Right kidney (tissue), 1 donor: ENCODE measurements around the gene CR1.
"Not testable (repeated sequence)": the region's sequence is repeated elsewhere in the genome, so short reads cannot be mapped to it uniquely, and the experiment has no call there.

Source experiments
- DNase-seq: peaks from one replicate; pipeline ENCODE4 v3.0.0-alpha.2; 2016

CR1 gene

DNA sequence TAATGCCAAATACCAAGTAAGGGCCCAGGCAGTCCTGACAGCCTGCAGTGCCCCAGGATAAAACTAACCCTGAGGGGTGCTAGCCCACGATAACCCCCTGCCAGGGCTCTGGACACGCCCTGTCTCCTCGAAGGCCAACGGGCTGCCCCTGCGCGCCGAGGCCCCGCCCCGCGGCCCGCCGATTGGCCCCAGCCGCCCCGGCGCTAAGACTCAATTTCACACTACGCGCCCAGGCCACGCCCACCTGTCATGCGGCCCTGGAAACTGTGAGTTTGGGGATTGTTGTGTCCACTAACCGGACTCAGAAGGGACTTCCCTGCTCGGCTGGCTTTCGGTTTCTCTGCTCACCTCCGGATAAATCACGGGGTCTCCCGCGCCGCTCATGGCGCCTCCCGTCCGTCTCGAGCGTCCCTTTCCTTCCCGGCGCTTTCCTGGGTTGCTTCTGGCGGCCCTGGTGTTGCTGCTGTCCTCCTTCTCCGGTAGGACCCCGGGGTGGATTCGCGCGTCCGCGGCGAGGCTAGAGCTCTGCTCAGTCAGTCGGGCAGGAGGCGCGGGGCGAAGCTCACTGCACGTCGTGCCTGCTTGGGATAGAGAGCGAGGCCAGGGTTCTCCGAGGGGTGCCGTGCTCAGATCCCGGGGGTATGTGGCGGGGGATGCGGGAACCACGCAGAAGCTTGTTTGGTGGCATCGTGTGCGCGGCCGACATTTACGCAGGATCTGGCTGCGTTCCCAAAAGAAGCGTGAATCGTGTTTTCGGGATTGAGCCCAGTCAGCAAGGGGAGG lies 149.1 kb downstream of the CR1 start, which contains the start of gene CR1L:
Gene CR1L, plus strand, starts transcription at position 282 of the 783 bp plus-strand sequence. Its CDS starts 101 bp downstream, at position 383.
- peak; percentile 83 for DNase-seq

DNA sequence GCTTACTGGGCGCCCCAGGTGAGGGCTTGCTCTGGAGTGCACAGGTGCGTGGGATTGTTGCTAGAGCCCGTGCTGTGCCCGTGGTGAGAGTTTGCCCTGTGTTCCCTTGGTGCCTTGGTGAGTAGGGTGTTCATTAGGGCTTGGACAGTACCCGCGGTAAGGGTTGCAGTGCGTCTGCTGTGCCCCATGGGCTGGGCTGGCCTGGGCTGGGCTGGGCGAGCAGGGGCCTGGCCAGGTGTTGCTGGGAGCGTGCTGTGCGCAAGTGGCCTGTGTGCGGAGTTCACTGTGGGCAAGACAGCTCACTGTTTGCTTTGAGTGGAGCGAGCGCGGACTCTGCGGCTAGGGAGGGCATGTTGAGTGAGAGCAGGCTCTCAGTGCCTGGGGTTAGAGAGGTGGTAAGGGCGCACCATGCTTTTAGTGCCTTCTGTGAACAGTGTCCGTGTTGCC lies 149.7 kb downstream of the CR1 start:
- no peak for DNase-seq

DNA sequence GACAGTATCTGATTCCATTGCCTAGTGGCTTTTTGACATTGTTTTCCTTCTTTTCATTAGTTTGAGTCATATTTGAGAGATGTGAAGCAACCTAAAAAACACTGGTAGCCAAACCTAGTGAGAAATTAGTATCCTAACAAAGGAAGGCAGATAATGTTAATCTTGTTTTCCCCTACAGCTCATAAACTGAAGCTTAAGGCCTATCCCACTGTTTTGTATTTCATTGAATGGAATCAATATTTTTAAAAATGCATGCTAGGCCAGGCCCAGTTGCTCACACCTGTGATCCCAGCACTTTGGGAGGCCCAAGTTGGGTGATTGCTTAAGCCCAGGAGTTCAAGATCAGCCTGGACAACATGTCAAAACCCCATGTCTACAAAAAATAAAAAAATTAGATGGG lies 150.2 kb downstream of the CR1 start:
- DNase-seq: no peak

DNA sequence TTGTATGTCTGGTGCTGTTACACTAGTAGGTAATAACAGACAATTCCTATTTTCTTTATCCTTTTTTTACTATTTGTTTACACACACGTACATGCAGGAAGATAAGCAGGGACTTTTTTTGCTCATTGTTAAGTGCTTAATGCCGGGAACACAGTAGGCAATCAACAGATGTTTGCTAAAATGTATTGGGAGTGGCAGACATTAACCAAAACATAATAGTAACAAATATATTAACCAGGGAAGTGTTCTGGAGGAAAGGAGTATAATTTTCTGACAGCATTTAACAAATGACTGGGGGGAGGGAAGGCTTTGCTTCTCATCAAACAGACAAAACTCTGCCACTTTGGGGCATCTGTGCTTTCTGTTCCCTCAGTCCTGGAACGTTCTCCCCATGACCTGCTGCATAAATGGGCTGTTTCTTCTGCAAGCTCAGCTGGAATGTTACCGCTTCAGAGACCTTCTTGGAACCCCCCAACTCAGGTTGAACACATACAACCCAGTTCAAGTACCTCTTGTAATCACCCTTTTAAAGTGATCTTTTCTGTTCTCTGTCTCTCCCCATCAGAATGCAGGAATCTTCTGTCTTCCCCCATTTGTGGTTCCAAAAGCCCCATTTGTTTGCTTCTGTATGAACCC lies 151.1 kb downstream of the CR1 start:
- DNase-seq: no peak

DNA sequence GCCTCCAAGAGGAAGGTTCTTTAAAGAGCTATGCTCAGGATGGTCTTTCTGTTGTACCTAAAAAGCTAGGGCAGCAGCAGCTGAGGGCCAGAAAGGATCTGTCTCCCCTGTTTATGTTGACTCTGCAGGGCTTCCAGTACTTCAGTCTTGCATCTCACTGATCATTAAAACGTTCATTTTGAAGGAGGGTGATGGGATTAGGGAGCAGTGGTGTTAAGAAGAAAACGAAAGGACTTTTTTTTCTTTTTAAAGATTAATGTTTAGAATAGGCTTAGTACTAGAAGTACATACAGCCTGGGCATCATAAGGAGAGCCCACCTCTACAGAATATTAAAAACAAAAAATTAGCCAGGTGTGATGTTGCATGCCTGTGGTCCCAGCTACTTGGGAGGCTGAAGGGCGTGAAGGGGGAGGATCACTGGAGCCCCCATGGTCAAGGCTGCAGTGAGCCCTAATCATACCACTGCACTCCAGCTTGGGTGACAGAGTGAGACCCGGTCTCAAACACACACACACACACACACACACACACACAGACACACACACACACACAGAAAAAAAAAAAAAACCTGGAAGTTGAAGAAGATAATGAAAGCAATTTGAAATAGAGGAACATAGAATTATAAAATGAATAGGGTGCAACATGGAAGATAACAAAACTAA lies 151.8 kb downstream of the CR1 start:
- no peak for DNase-seq

DNA sequence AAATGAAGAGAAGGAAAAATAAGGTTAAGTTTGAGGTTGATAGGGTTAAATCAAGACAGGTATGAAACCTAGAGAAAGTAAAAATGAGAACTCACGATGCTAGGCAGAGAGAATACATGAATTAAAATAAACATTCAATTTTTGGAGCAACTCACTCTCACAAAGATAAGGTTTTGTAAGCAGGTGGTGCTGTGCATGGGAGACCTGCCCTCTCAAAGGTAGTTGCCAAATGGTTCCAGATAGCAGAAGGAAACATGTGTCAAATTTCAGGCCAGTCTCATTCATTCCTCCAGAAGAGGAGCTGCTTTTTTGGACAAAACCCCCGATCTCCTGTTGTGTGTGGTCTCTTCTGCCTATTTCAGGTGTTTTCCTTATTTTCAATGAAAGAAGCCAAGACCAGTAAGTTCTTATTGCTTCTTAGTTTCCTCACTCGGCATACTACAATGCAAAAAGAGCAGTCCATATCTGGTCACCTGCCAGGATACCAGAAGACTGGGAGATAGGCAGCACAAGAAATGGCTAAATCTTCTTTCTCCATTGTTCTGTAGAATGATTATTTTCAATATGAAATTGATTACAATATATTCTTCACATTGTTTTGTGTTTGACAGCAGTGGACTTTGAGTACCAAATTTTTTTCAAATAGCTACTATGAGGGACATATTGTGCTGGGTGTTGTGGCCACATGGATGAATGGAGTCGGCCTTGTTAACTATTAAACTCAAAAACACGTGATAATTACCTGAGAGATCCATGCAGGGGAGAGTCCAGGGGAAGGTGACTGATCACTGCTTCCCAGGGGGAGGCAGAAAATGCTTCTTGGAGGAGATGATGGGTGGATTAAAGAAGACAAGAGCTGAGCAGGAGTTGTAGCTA lies 152.6 kb downstream of the CR1 start:
- no peak for DNase-seq

DNA sequence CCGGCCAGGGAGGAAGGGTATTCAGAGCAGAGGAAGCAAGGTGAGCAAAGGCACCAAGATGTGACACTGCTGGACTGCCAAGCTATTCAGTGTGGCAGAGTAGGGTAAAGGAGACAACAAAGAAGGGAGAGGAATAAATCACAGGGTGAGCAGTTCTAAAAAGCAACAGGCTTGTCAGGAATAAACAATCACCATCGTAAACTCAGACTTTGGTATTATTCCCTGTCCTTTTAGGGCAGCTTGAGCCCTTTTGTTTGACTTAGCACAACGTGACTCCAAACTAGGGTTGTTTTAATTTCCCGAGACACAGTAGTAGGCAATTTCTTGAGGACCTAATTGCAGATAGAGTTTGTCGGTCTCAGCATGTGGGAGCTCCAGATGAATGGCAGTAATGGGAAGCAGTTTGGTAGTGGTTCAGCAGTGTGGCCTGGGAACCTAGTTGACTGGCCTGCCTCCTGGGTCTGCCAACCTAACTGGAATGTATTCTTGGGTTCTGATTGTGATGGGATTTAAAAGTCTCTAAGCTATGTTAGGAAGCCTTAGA lies 153.3 kb downstream of the CR1 start:
- DNase-seq: no peak

DNA sequence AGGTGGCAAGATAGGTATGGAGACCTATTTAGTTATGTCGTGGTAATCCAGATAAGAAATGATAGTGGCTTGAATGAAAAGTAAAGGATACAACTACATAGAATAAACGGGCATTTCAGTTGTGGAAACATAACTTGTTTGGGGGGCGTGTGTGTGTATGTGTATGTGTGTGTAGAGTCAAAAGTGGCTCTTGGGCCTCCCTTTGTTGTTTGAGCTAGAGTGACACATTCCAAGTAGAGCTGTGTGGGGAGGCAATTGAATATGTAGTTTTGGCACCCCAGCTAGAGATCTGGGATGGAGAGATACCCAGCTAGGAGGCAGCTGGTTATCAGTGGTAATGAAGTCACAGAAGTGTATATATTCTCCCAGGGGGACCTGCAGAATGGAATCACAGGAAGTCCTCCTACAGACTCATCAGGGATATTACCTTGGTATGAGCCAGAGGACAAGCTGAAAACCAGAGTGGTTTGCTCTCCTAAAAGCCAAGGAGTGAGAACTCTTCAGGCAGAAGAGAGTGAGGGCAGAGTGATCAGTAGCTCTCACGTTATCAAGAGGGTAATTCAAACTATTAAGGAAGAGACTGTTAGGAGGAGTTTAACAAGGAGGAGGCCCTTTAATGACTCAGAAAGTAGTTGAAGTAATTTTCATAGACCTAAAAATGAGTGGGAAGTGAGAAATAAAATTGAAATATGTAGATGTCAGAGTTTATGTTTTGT lies 154.1 kb downstream of the CR1 start:
- DNase-seq: no peak

DNA sequence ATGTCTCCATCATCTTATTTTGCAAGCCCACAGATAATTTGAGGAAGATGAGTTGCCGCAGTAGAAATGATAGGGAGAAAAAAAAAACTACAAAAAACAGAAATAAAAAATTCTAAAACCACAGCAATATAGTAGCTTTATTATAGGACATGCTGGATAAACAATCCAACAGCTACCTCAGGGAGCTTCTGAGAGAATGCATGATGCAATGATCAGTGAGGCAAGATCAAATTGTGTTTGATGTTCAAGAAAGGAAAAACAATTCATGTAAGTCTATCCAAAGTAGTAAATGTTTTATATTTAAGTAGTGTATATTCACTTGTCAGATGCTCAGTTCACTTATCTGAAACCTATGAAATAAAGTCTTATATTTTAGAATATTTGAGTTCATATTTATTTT lies 155.6 kb downstream of the CR1 start:
- DNase-seq: no peak

DNA sequence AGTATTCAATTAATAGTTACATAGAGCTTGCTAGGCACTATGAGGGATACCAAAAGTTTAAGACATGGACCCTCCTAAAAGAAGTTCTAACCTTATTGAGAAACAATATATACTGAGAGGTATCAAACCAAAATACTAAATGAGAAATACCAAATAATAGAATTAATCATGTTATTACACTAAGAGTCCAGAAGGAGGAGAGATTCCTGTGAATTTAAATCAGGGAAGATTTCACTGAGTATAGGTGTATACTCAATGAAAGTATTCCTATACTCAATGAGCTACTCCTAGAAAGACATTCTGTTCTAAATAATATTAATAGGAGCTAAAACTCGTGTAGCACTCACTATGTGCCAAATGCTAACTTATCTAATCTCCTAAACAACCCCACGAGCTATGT lies 158.4 kb downstream of the CR1 start:
- DNase-seq: no peak

DNA sequence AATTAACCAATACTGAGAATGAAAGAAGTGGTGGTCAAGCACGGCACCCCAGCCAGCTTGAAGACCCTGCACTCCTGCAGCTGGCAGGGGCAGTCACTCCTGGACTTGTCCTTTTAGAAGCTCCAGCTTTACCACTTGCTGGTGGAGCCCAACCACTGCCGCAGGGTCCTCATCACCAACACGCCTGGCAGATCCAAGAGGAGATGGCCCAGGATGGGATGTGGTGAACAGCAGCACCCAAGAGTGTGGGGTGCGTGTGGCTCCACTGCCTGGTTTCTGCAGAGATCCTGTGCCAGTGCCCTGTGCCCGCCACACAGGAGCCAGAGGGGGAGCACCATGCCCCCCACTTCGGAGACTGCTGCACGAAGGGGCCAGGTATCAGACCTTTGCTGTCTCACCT lies 162.5 kb downstream of the CR1 start:
- no peak for DNase-seq

DNA sequence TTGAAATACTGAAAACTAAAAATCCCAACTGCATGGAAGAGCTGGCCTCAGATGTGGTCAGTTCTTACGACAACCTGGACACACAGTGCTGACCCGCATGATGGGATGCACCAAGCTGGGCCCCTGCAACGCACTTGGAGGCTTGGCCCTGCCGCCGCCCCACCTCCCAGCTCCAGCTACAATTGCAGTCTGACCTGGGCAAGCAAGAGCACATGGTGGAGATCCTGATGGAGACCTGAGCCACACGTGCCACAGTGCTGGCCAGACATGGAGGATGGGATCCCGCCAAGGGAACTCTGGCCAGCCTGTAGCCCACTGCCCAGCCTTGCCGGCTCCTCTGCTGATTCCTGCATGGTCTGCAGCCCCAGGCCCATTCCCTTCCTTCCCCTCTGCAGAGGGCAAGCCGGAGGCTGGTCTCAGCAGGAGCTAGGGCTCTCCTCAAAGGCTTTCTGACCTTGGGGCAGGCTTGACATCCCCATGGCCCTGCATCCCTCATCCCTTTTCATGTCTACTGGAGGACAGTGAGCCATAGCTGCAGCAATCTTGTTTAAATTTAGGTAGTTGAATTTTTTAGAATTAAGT lies 163.0 kb downstream of the CR1 start:
- DNase-seq: no peak

DNA sequence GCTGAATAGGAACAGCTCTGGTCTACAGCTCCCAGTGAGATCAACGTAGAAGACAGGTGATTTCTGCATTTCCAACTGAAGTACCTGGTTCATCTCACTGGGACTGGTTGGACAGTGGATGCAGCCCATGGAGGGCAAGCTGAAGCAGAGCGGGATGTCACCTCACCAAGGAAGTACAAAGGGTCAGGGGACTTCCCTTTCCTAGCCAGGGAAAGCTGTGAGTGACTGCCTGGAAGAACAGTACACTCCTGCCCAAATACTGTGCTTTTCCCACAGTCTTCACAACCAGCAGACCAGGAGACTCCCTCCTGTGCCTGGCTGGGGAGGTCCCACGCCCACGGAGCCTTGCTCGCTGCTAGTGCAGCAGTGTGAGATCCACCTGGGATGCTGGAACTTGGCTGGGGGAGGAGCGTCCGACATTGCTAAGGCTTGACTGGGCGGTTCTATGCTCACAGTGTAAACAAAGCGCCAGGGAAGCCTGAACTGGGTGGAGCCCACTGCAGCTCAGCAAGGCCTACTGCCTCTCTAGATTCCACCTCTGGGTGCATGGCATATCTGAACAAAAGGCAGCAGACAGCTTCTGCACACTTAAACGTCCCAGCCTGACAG lies 163.7 kb downstream of the CR1 start:
- no peak for DNase-seq

DNA sequence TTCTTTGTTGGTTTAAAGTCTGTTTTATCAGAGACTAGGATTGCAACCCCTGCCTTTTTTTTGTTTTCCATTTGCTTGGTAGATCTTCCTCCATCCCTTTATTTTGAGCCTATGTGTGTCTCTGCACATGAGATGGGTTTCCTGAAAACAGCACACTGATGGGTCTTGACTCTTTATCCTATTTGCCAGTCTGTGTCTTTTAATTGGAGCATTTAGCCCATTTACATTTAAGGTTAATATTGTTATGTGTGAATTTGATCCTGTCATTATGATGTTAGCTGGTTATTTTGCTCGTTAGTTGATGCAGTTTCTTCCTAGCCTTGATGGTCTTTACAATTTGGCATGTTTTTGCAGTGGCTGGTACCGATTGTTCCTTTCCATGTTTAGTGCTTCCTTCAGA lies 165.5 kb downstream of the CR1 start:
- not testable (repeated sequence) for DNase-seq

DNA sequence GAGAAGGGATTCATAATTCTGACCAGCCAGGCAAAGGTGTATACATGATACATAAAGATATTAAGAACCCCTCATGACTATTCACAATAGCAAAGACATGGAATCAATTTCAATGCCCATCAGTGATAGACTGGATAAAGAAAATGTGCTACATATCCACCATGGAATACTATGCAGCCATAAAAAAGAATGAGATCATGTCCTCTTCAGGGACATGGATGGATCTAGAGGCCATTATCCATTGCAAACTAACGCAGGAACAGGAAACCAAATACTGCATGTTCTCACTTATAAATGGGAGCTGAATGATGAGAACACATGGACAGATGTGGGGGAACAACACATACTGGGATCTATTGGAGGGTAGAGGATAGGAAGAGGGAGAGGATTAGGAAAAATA lies 170.4 kb downstream of the CR1 start:
- no peak for DNase-seq

DNA sequence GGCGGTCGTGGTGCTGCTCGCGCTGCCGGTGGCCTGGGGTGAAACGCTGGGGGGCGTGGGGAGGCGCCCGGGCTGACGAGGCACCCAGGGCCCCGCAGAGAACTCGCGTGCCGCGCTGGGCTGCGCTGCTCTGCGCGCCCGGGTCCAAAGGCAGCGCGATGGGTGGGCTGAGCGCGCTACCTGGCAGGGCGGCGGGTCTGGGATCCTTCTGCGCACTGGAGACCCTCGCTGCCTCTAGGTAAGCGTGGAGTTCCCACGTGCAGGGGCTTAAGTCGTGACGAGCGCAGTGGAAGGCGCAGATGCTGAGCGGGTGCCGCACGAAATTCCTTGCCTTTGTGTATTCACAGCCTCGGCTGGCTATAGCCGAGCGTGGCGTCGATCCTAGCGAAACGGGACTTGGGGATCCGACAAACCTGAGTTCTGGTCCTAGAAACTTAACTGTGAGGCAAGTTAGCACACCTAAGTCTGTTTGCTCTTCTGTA lies 173.6 kb downstream of the CR1 start:
- DNase-seq: peak; percentile 46

DNA sequence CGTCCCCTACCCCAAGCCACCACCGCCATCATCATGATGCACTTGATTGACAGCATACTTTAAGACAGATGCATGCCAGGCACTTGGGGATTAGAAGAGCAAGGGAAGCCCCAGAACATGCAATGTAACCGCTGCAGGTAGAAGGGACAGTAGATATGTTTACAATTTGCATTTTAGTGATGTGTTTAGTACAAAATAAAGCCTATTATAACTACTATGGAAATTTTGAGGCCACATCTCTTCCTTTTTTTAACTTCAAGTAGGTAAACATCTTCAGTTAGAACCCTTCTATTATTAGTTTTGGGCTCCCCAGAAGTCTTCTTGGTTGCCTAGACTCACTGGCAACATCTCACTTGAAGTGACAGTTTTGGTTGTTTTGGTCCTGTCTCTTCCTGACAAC lies 174.2 kb downstream of the CR1 start:
- DNase-seq: no peak

DNA sequence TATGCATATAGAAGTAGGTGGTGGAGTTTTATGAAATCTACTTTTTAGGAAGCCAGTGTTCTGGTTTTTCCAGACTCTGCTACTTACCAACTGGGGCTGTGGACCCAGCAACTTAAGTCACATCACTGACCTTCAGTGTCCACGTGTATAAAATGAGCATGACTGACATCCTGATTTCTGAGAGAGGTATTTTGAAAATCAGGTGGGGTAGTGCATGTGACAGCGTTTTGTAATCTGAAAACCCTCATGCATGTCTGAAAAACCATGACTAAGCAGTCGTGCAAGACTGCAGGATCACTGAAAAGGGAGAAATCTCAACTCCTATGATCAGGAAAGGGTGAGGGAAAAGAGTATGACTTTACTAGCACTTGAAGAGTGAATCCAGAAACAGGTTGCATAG lies 175.0 kb downstream of the CR1 start:
- no peak for DNase-seq

DNA sequence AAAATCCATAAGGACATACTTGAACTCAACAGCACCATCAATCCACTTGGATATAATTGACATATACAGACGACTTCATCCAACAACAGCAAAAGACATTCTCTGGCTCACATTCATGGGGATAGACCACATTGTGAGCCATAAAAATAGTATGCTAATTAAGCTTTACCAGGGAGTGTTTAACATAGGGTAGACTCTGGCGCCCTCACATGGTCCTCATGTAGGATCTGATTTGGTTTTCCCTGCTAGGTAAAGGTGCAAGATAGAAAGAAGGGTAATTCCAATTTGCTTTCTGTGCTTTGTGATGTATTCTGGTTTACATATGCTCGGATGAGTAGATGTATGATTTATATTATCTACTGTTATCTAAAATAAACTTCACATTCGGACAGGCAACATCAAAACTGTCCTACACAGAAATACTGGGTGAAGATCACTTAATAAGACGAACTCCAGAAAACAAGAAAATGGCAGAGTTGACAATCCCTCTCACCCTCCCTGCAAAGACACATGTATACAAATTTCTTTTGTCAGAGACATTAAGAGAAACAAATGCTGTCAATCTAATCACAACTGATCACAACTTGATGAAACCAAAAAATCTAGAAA lies 176.7 kb downstream of the CR1 start:
- no peak for DNase-seq

DNA sequence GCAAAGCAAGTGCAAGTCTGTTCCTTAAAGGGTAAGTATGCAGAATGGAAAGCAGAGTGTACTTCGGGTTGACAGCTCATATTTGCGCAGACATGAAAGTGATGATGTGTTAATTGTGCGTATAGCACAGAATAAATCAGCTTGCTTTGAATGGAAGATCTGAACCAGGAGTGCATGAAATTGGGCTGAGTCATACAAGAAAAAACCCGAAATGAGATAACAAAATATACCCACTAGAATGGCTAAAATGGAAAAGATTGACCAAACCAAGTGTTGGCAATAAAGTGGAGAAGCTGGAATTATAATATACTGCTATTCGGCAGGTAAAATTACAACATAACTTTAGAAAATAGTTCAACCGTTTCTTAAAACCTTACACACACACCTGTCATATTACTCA lies 177.4 kb downstream of the CR1 start:
- DNase-seq: no peak
